ENCODE data around the gene KIAA0825.

KIAA0825 gene

GRCh38 chr5:94254214-94254613 is 364.2 kb downstream of the KIAA0825 start:
- no peaks in the 10 kb centered on the region for H3K4me1 ChIP-seq (ENCODE audit: insufficient read depth, insufficient read length)
- no peak overlapping the region for H3K9ac ChIP-seq (ENCODE audit: insufficient read length, low read depth)
- H3K27me3 ChIP-seq (ENCODE audit: insufficient read depth, insufficient read length): no peaks in the 10 kb centered on the region
- no peaks in the 10 kb centered on the region for H3K9me3 ChIP-seq (ENCODE audit: insufficient read depth, low read length)
- TF ChIP-seq SUZ12 (IDR thresholded peaks at IDR 0.05; ENCODE audit: extremely low read depth, insufficient read depth, insufficient read length) (no peak), ZNF274 (IDR thresholded peaks at IDR 0.05; ENCODE audit: low read depth, low read length) (no peak), YY1 (IDR thresholded peaks at IDR 0.05; ENCODE audit: insufficient read depth, insufficient read length) (no peak)
- H3K4me3 ChIP-seq (ENCODE audit: insufficient read length, low read depth): no peak overlapping the region
- no peak for DNase-seq (ENCODE audit: low read depth, low spot score)
- H3K36me3 ChIP-seq (ENCODE audit: insufficient read depth, insufficient read length, low read length): no peaks in the 10 kb centered on the region

- no peak for TF ChIP-seq YY1 (IDR thresholded peaks at IDR 0.05; ENCODE audit: insufficient read depth, insufficient read length)
- no peak for TF ChIP-seq ZNF274 (IDR thresholded peaks at IDR 0.05; ENCODE audit: low read depth, low read length)
- no peak for TF ChIP-seq SUZ12 (IDR thresholded peaks at IDR 0.05; ENCODE audit: extremely low read depth, insufficient read depth, insufficient read length)
- H3K27me3 ChIP-seq (ENCODE audit: insufficient read depth, insufficient read length): no peaks in the 10 kb centered on the region
- H3K9ac ChIP-seq (ENCODE audit: insufficient read length, low read depth): no peak overlapping the region
- H3K9me3 ChIP-seq (ENCODE audit: insufficient read depth, low read length): no peaks in the 10 kb centered on the region
- no peaks in the 10 kb centered on the region for H3K4me1 ChIP-seq (ENCODE audit: insufficient read depth, insufficient read length)
- no peak overlapping the region for H3K4me3 ChIP-seq (ENCODE audit: insufficient read length, low read depth)
- H3K36me3 ChIP-seq (ENCODE audit: insufficient read depth, insufficient read length, low read length): no peaks in the 10 kb centered on the region
- DNase-seq (ENCODE audit: low read depth, low spot score): no peak
Measured at GRCh38 chr5:94250985-94251384, 367.4 kb downstream of the KIAA0825 start.

- H3K9ac ChIP-seq (ENCODE audit: insufficient read length, low read depth): no peak overlapping the region
Measured at GRCh38 chr5:94249430-94249829, 369.0 kb downstream of the KIAA0825 start.

GRCh38 chr5:94248175-94248875 is 370.1 kb downstream of the KIAA0825 start:
- no peaks in the 10 kb centered on the region for H3K27me3 ChIP-seq (ENCODE audit: insufficient read depth, insufficient read length)
- TF ChIP-seq SUZ12 (IDR thresholded peaks at IDR 0.05; ENCODE audit: extremely low read depth, insufficient read depth, insufficient read length) (no peak), ZNF274 (IDR thresholded peaks at IDR 0.05; ENCODE audit: low read depth, low read length) (no peak), YY1 (IDR thresholded peaks at IDR 0.05; ENCODE audit: insufficient read depth, insufficient read length) (no peak)
- DNase-seq (ENCODE audit: low read depth, low spot score): no peak
- no peak overlapping the region for H3K4me3 ChIP-seq (ENCODE audit: insufficient read length, low read depth)
- no peak overlapping the region for H3K9ac ChIP-seq (ENCODE audit: insufficient read length, low read depth)
- no peaks in the 10 kb centered on the region for H3K36me3 ChIP-seq (ENCODE audit: insufficient read depth, insufficient read length, low read length)
- H3K4me1 ChIP-seq (ENCODE audit: insufficient read depth, insufficient read length): no peaks in the 10 kb centered on the region
- H3K9me3 ChIP-seq (ENCODE audit: insufficient read depth, low read length): no peaks in the 10 kb centered on the region

More at GRCh38 chr5:94249430-94249829, 369.0 kb downstream of the KIAA0825 start:
- H3K27me3 ChIP-seq (ENCODE audit: insufficient read depth, insufficient read length): no peaks in the 10 kb centered on the region
- TF ChIP-seq SUZ12 (IDR thresholded peaks at IDR 0.05; ENCODE audit: extremely low read depth, insufficient read depth, insufficient read length): no peak
- no peak for TF ChIP-seq YY1 (IDR thresholded peaks at IDR 0.05; ENCODE audit: insufficient read depth, insufficient read length)
- TF ChIP-seq ZNF274 (IDR thresholded peaks at IDR 0.05; ENCODE audit: low read depth, low read length): no peak
- no peaks in the 10 kb centered on the region for H3K4me1 ChIP-seq (ENCODE audit: insufficient read depth, insufficient read length)
- H3K4me3 ChIP-seq (ENCODE audit: insufficient read length, low read depth): no peak overlapping the region
- no peaks in the 10 kb centered on the region for H3K9me3 ChIP-seq (ENCODE audit: insufficient read depth, low read length)
- no peaks in the 10 kb centered on the region for H3K36me3 ChIP-seq (ENCODE audit: insufficient read depth, insufficient read length, low read length)
- DNase-seq (ENCODE audit: low read depth, low spot score): no peak

GRCh38 chr5:94245608-94246007 is 372.8 kb downstream of the KIAA0825 start:
- no peaks in the 10 kb centered on the region for H3K4me1 ChIP-seq (ENCODE audit: insufficient read depth, insufficient read length)
- DNase-seq (ENCODE audit: low read depth, low spot score): no peak

GRCh38 chr5:94244921-94245320 is 373.5 kb downstream of the KIAA0825 start:
- H3K4me3 ChIP-seq (ENCODE audit: insufficient read length, low read depth): no peak overlapping the region
- no peak for DNase-seq (ENCODE audit: low read depth, low spot score)
- H3K9me3 ChIP-seq (ENCODE audit: insufficient read depth, low read length): no peaks in the 10 kb centered on the region
- no peaks in the 10 kb centered on the region for H3K4me1 ChIP-seq (ENCODE audit: insufficient read depth, insufficient read length)
- H3K36me3 ChIP-seq (ENCODE audit: insufficient read depth, insufficient read length, low read length): no peaks in the 10 kb centered on the region
- no peak overlapping the region for H3K9ac ChIP-seq (ENCODE audit: insufficient read length, low read depth)
- no peaks in the 10 kb centered on the region for H3K27me3 ChIP-seq (ENCODE audit: insufficient read depth, insufficient read length)
- no peak for TF ChIP-seq ZNF274 (IDR thresholded peaks at IDR 0.05; ENCODE audit: low read depth, low read length)
- no peak for TF ChIP-seq SUZ12 (IDR thresholded peaks at IDR 0.05; ENCODE audit: extremely low read depth, insufficient read depth, insufficient read length)
- no peak for TF ChIP-seq YY1 (IDR thresholded peaks at IDR 0.05; ENCODE audit: insufficient read depth, insufficient read length)

More at GRCh38 chr5:94245608-94246007, 372.8 kb downstream of the KIAA0825 start:
- TF ChIP-seq ZNF274 (IDR thresholded peaks at IDR 0.05; ENCODE audit: low read depth, low read length) (no peak), YY1 (IDR thresholded peaks at IDR 0.05; ENCODE audit: insufficient read depth, insufficient read length) (no peak), SUZ12 (IDR thresholded peaks at IDR 0.05; ENCODE audit: extremely low read depth, insufficient read depth, insufficient read length) (no peak)
- no peak overlapping the region for H3K9ac ChIP-seq (ENCODE audit: insufficient read length, low read depth)
- no peaks in the 10 kb centered on the region for H3K36me3 ChIP-seq (ENCODE audit: insufficient read depth, insufficient read length, low read length)
- H3K27me3 ChIP-seq (ENCODE audit: insufficient read depth, insufficient read length): no peaks in the 10 kb centered on the region
- no peak overlapping the region for H3K4me3 ChIP-seq (ENCODE audit: insufficient read length, low read depth)
- H3K9me3 ChIP-seq (ENCODE audit: insufficient read depth, low read length): no peaks in the 10 kb centered on the region

GRCh38 chr5:94243612-94244011 is 374.8 kb downstream of the KIAA0825 start:
- no peak for DNase-seq (ENCODE audit: low read depth, low spot score)
- no peak overlapping the region for H3K4me3 ChIP-seq (ENCODE audit: insufficient read length, low read depth)
- H3K9me3 ChIP-seq (ENCODE audit: insufficient read depth, low read length): no peaks in the 10 kb centered on the region
- TF ChIP-seq ZNF274 (IDR thresholded peaks at IDR 0.05; ENCODE audit: low read depth, low read length) (no peak), SUZ12 (IDR thresholded peaks at IDR 0.05; ENCODE audit: extremely low read depth, insufficient read depth, insufficient read length) (no peak)
- no peak overlapping the region for H3K9ac ChIP-seq (ENCODE audit: insufficient read length, low read depth)
- no peaks in the 10 kb centered on the region for H3K36me3 ChIP-seq (ENCODE audit: insufficient read depth, insufficient read length, low read length)
- no peaks in the 10 kb centered on the region for H3K4me1 ChIP-seq (ENCODE audit: insufficient read depth, insufficient read length)
- no peaks in the 10 kb centered on the region for H3K27me3 ChIP-seq (ENCODE audit: insufficient read depth, insufficient read length)
